ENCODE data around the gene ERI3.

DNA sequence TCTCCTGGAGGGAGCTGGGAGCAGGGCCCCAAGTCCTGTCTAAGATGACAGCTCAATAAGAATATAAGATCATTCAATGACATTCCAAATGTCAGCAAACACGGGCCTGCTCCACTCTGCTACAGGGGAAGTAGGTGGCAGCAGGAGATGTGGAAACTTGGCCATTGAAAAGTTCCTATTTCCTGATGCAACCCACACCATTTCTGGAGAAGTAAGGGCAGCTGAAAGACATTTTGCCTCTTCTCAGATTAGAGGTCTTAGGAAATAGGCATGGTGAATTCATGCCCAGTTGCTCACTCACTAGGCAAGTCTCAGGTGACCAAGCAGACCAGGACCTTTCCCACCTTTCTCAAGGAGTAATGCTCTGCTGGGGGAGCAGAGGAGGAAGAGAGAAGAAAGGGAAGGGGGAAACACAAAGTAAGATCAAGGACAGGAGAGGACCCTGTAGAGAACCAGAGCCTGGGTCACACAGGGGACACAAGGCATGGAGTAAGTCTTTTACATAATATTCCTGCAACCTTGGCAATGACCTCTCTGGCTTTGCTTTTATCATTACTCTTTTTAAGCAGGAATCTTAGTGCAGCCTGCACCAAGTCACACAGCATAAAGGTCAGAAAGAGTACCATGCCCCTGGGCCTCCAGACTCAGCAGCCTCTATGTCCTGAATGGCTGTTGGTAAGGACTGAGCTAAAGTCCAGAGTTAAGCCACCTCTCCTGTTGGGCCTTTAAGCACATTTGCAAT, 72.9 kb downstream of the ERI3 start:
- TF ChIP-seq POLR2AphosphoS5 (IDR thresholded peaks at IDR 0.05; ENCODE audit: low read depth, low read length) (no peak), SIN3A (IDR thresholded peaks at IDR 0.05; ENCODE audit: borderline replicate concordance, insufficient read depth, low read depth, low read length) (no peak)
